ENCODE measurements around the gene FAM168A. TPM values are rescaled to one million over a fixed set of nuclear protein-coding genes. Genes with fewer than 3 reads are reported as not detected.

FAM168A gene
- polyA plus RNA-seq, 1 donor (not counting 4 experiments of a cell fraction or from before 2014, with no cell fraction given): 11.8 TPM

DNA sequence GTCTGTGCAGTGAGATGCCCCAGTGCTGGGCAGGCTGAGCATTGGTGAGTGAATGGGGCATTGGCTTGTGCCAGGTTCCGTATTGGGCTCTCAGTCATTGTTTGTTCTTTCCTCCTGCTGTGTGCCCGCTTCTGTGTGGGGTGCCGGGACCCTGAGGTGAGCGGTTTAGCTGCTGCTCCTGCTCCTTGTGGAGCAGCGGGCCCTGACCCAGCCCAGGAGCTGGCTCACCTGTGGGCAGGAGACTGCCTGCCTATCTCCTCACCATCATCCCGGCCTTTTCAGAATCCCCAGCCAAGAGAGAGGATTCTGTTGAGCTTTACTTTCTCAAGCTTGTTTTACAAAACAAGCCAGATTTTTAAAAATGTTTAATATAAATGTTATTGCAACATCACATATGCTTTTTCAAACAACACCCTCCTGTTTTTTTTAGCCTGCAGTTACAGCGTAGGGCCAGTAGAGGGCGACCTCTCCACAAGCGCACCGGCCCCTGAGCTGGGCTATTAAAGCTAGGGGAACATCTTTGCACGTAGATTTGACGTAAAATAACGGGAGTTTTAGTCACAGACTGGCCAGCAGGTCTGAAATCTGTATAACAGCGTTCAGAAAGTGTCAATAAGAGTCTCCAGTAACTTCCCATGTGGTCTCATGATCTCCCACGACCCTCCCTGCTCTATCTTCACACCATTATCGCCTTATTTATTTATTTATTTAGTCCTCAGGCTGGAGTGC is 246.8 kb downstream of the FAM168A start:
- H4K20me1 ChIP-seq (ENCODE audit: control insufficient read depth, extremely low read depth, insufficient read depth, low read length): peaks cover 2% of the 10 kb centered on the region
- H3K79me2 ChIP-seq (ENCODE audit: control insufficient read depth, insufficient read depth, low read length): no peaks in the 10 kb centered on the region
- peaks cover 4% of the 10 kb centered on the region for H3K4me1 ChIP-seq (ENCODE audit: control insufficient read depth, extremely low read depth, insufficient read depth, low read length)
- H3K4me3 ChIP-seq (ENCODE audit: control insufficient read depth in 2 of 3, extremely low read depth in 1 of 3, insufficient read depth in 2 of 3, low read depth in 1 of 3, low read length in 3 of 3): no peak overlapping the region
- FAIRE-seq (peak; percentile 69), DNase-seq (ENCODE audit: low read depth, low spot score) (peak; percentile 28)
- no peak overlapping the region for H3K27ac ChIP-seq (ENCODE audit: control insufficient read depth, insufficient read depth, low read length)
- no peak overlapping the region for H3K9ac ChIP-seq (ENCODE audit: control insufficient read depth, extremely low read depth, insufficient read depth, low read length)
- no peaks in the 10 kb centered on the region for H3K27me3 ChIP-seq (ENCODE audit: control insufficient read depth, extremely low read depth, insufficient read depth, low read length)
- no peaks in the 10 kb centered on the region for H3K9me1 ChIP-seq (ENCODE audit: control insufficient read depth, extremely low read depth, insufficient read depth, low read length)
- dilution Hi-C loops (cut with MboI; ENCODE audit: extremely low pct_ligation_motif_present, low sequenced_read_pairs): no loop called here
- H2AFZ ChIP-seq (ENCODE audit: control insufficient read depth, low read length): no peak overlapping the region
- H3K9me3 ChIP-seq (ENCODE audit: control insufficient read depth, low read depth, low read length): no peaks in the 10 kb centered on the region
- TF ChIP-seq EZH2 (IDR thresholded peaks at IDR 0.05; ENCODE audit: low read length): no peak
- TF ChIP-seq, protein P1, sequence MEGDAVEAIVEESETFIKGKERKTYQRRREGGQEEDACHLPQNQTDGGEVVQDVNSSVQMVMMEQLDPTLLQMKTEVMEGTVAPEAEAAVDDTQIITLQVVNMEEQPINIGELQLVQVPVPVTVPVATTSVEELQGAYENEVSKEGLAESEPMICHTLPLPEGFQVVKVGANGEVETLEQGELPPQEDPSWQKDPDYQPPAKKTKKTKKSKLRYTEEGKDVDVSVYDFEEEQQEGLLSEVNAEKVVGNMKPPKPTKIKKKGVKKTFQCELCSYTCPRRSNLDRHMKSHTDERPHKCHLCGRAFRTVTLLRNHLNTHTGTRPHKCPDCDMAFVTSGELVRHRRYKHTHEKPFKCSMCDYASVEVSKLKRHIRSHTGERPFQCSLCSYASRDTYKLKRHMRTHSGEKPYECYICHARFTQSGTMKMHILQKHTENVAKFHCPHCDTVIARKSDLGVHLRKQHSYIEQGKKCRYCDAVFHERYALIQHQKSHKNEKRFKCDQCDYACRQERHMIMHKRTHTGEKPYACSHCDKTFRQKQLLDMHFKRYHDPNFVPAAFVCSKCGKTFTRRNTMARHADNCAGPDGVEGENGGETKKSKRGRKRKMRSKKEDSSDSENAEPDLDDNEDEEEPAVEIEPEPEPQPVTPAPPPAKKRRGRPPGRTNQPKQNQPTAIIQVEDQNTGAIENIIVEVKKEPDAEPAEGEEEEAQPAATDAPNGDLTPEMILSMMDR (optimal IDR thresholded peaks at IDR 0.05 in 1 of 3, IDR thresholded peaks at IDR 0.05 in 1 of 3, conservative IDR thresholded peaks at IDR 0.05 in 1 of 3; ENCODE audit: extremely low read depth in 1 of 3, insufficient read depth in 2 of 3, low read length in 3 of 3): peak; percentile 85 to 96 (median 95)
- H3K4me2 ChIP-seq (ENCODE audit: control insufficient read depth, extremely low read depth, insufficient read depth, low read depth, low read length): no peak overlapping the region
- peaks cover 0 to 1% of the 10 kb centered on the region in 2 experiments for H3K36me3 ChIP-seq (ENCODE audit: control insufficient read depth in 2 of 2, extremely low read depth in 1 of 2, insufficient read depth in 2 of 2, low read length in 2 of 2)

Small RNA genes lying within 50 kb of the gene (small RNA-seq; reads per million reads assigned to genes)
- gene AP000763.2 (ENCODE audit: insufficient read length in 3 of 3, low read depth in 3 of 3, low replicate concordance in 1 of 3) (0 reads per million in 3 experiments), gene HMGN2P38 (ENCODE audit: insufficient read length in 3 of 3, low read depth in 3 of 3, low replicate concordance in 1 of 3) (0 reads per million in 3 experiments)

Other genes with a start within 250 kb of the FAM168A start
- 3.4 to 5.0 TPM (median 4.2 TPM) in 3 replicates for gene RELT, start 221.7 kb downstream of the FAM168A start, polyA plus RNA-seq
- 0.12 TPM in 1 of 3 replicates, not detected in the others for gene PLEKHB1, start 48.5 kb upstream of the FAM168A start, polyA plus RNA-seq
- gene RAB6A, start 163.0 kb upstream of the FAM168A start, polyA plus RNA-seq: 99.9 to 143 TPM (median 142 TPM) in 3 replicates
- gene MRPL48, start 189.8 kb upstream of the FAM168A start, polyA plus RNA-seq: 46.3 to 72.2 TPM (median 53.0 TPM) in 3 replicates

Measured in keratinocyte (primary cell).